IMR-90 (cell line): ENCODE results near the gene SLC2A6. TPM values are rescaled to one million over a fixed set of nuclear protein-coding genes. Genes with fewer than 3 reads are reported as not detected.

Experiments
- ATAC-seq: fragments of 200-7000 bp; cut with Tn5 transposase; 2 replicates; pipeline ENCODE4 v1.9.1; 2020; ENCODE audit warnings: low read depth, mild to moderate bottlenecking, moderate library complexity
- BruUV-seq: library from RNA; stranded (reverse); fragments of 400-500 nt; replicated peaks from 2 replicates; lab custom pipeline; 2021; lab: Mats Ljungman, UMichigan
- CTCF ChIA-PET: fragments of 300-600 bp; formaldehyde crosslinking; extraction: SDS; loops from one replicate; lab custom pipeline; 2021; ENCODE audit warnings: antibody characterized with exemption; lab: Yijun Ruan, JAX
- POLR2A ChIA-PET: fragments of 300-600 bp; sonication (Branson Sonifier 250); formaldehyde crosslinking; loops from one replicate; lab custom pipeline; 2022; ENCODE audit warnings: antibody characterized with exemption; ENCODE audit not compliant: unreplicated experiment; lab: Charles Lee
- DNase-seq: peaks from one replicate; pipeline ENCODE4 v3.0.0; 2013
- H2AFZ ChIP-seq: replicated peaks from 2 replicates; pipeline ENCODE3; 2013; ENCODE audit warnings: low read length, mild to moderate bottlenecking; ENCODE audit not compliant: poor library complexity
- H2AK5ac ChIP-seq: 2 replicates; pipeline ENCODE4 v1.6.1; 2013; ENCODE audit warnings: low read depth, low read length, inconsistent platforms
- H2AK9ac ChIP-seq: replicated peaks from 2 replicates; pipeline ENCODE3; 2013; ENCODE audit warnings: mild to moderate bottlenecking, low read depth, low read length, moderate library complexity; ENCODE audit not compliant: poor library complexity
- H2BK120ac ChIP-seq: 2 replicates; pipeline ENCODE4 v1.6.1; 2013; ENCODE audit warnings: low read depth, low read length, inconsistent platforms
- H2BK15ac ChIP-seq: 3 replicates; pipeline ENCODE4 v1.6.1; 2013; ENCODE audit warnings: low read depth, low read length, inconsistent platforms
- H2BK20ac ChIP-seq: 2 replicates; pipeline ENCODE4 v1.6.1; 2013; ENCODE audit warnings: low read depth, mild to moderate bottlenecking, inconsistent platforms, low read length, moderate library complexity
- H2BK5ac ChIP-seq: 2 replicates; pipeline ENCODE4 v1.6.1; 2013; ENCODE audit warnings: mild to moderate bottlenecking, low read depth, low read length, inconsistent platforms; ENCODE audit not compliant: poor library complexity, severe bottlenecking
- H3K14ac ChIP-seq: replicated peaks from 2 replicates; pipeline ENCODE4 v1.6.1; 2013; ENCODE audit warnings: low read depth, low read length, inconsistent platforms
- H3K18ac ChIP-seq: 2 replicates; pipeline ENCODE4 v1.6.1; 2013; ENCODE audit warnings: low read depth, low read length, control low read depth
- H3K23ac ChIP-seq: 2 replicates; pipeline ENCODE4 v1.6.1; 2013; ENCODE audit warnings: low read depth, low read length, inconsistent platforms
- H3K27ac ChIP-seq: 2 replicates; pipeline ENCODE4 v1.5.1; 2013; ENCODE audit warnings: mild to moderate bottlenecking, control low read depth, low read length; ENCODE audit not compliant: insufficient read depth
- H3K27me3 ChIP-seq: 2 replicates; pipeline ENCODE4 v1.6.1; 2013; ENCODE audit warnings: low read length; ENCODE audit not compliant: control insufficient read depth, insufficient read depth
- H3K36me3 ChIP-seq: 2 replicates; pipeline ENCODE4 v1.6.1; 2013; ENCODE audit warnings: low read length, mixed read lengths; ENCODE audit not compliant: control insufficient read depth, insufficient read depth
- H3K4ac ChIP-seq: 2 replicates; pipeline ENCODE4 v1.6.1; 2013; ENCODE audit warnings: low read depth, low read length, inconsistent platforms
- H3K4me1 ChIP-seq: 2 replicates; pipeline ENCODE4 v1.6.1; 2013; ENCODE audit warnings: low read length, mixed read lengths; ENCODE audit not compliant: control insufficient read depth, insufficient read depth
- H3K4me2 ChIP-seq: 2 replicates; pipeline ENCODE4 v1.6.1; 2013; ENCODE audit warnings: low read depth, mild to moderate bottlenecking, control low read depth, low read length, moderate library complexity
- H3K4me3 ChIP-seq: 2 replicates; pipeline ENCODE4 v1.5.1; 2013; ENCODE audit warnings: low read depth, mild to moderate bottlenecking, control low read depth, low read length, moderate library complexity; ENCODE audit not compliant: insufficient read depth
- H3K56ac ChIP-seq: 2 replicates; pipeline ENCODE4 v1.6.1; 2013; ENCODE audit warnings: low read length, inconsistent platforms; ENCODE audit not compliant: insufficient read depth; ENCODE audit errors: extremely low read depth
- H3K79me1 ChIP-seq, 2 experiments: 2 replicates each; pipeline ENCODE4 v1.6.1; 2013; ENCODE audit warnings: low read length in 2 of 2, inconsistent platforms in 1 of 2, low read depth in 1 of 2
- H3K9ac ChIP-seq: 2 replicates; pipeline ENCODE4 v1.6.1; 2013; ENCODE audit warnings: low read depth, low read length, control low read depth
- H3K9me1 ChIP-seq: 2 replicates; pipeline ENCODE4 v1.6.1; 2013; ENCODE audit warnings: low read length, inconsistent platforms; ENCODE audit not compliant: insufficient read depth
- H3K9me3 ChIP-seq: 2 replicates; pipeline ENCODE4 v1.6.1; 2013; ENCODE audit warnings: low read length; ENCODE audit not compliant: control insufficient read depth, insufficient read depth
- H4K20me1 ChIP-seq: 2 replicates; pipeline ENCODE4 v1.6.1; 2013; ENCODE audit warnings: low read length, inconsistent platforms; ENCODE audit not compliant: insufficient read depth
- H4K5ac ChIP-seq: 2 replicates; pipeline ENCODE4 v1.6.1; 2013; ENCODE audit warnings: mild to moderate bottlenecking, low read depth, low read length, control low read depth
- H4K8ac ChIP-seq, 2 experiments: 2 replicates each; pipeline ENCODE4 v1.6.1; 2013; ENCODE audit warnings: low read depth in 2 of 2, low read length in 2 of 2, control low read depth in 1 of 2, inconsistent platforms in 1 of 2
- H4K91ac ChIP-seq: 2 replicates; pipeline ENCODE4 v1.6.1; 2013; ENCODE audit warnings: low read depth, low read length, inconsistent platforms; ENCODE audit not compliant: insufficient read depth
- BHLHE40 ChIP-seq: fragments of 150-350 bp; IDR thresholded peaks from 2 replicates; pipeline ENCODE4 v1.6.1; 2016; ENCODE audit warnings: mild to moderate bottlenecking, low read depth, low read length
- CEBPB ChIP-seq: IDR thresholded peaks from 2 replicates; pipeline ENCODE4 v1.6.1; 2012; ENCODE audit warnings: low read depth, low read length, improper control_type of control experiment
- CHD1 ChIP-seq: IDR thresholded peaks from 2 replicates; pipeline ENCODE4 v1.6.1; 2012; ENCODE audit warnings: low read depth, low read length, improper control_type of control experiment
- FOS ChIP-seq: fragments of 150-350 bp; IDR thresholded peaks from 2 replicates; pipeline ENCODE4 v1.6.1; 2016; ENCODE audit warnings: low read depth, low read length
- MAFK ChIP-seq: IDR thresholded peaks from 2 replicates; pipeline ENCODE4 v1.6.1; 2012; ENCODE audit warnings: low read depth, low read length, improper control_type of control experiment
- MAZ ChIP-seq: IDR thresholded peaks from 2 replicates; pipeline ENCODE4 v1.6.1; 2012; ENCODE audit warnings: low read depth, mild to moderate bottlenecking, low read length, improper control_type of control experiment, moderate library complexity, borderline replicate concordance
- MXI1 ChIP-seq: IDR thresholded peaks from 2 replicates; pipeline ENCODE4 v1.6.1; 2012; ENCODE audit warnings: low read depth, mild to moderate bottlenecking, low read length, moderate library complexity, borderline replicate concordance
- NFE2L2 ChIP-seq: fragments of 150-350 bp; IDR thresholded peaks from 2 replicates; pipeline ENCODE4 v1.6.1; 2016; ENCODE audit warnings: low read depth, mild to moderate bottlenecking, low read length
- POLR2A ChIP-seq: IDR thresholded peaks from 2 replicates; pipeline ENCODE4 v1.6.1; 2012; ENCODE audit warnings: mild to moderate bottlenecking, low read depth, low read length
- RAD21 ChIP-seq: IDR thresholded peaks from 2 replicates; pipeline ENCODE4 v1.6.1; 2012; ENCODE audit warnings: low read length, improper control_type of control experiment
- RCOR1 ChIP-seq: IDR thresholded peaks from 2 replicates; pipeline ENCODE4 v1.6.1; 2012; ENCODE audit warnings: mild to moderate bottlenecking, low read length, improper control_type of control experiment; ENCODE audit not compliant: insufficient replicate concordance
- RFX5 ChIP-seq: IDR thresholded peaks from 2 replicates; pipeline ENCODE4 v1.8.0; 2012; ENCODE audit warnings: low read depth, mild to moderate bottlenecking, low read length, moderate library complexity
- SMC3 ChIP-seq: fragments of 150-350 bp; IDR thresholded peaks from 2 replicates; pipeline ENCODE4 v1.6.1; 2016; ENCODE audit warnings: low read depth, mild to moderate bottlenecking, antibody characterized with exemption, low read length, moderate library complexity
- WGBS, 2 experiments: methylation state at CpG; one replicate each; pipeline versions ENCODE4 v1.1.5 to v1.1.7; 2013; ENCODE audit warnings: missing lambda C conversion rate in 2 of 2; ENCODE audit not compliant: insufficient read length in 1 of 2; ENCODE audit errors: extremely low coverage in 2 of 2; 5-methylcytosine and 5-hydroxymethylcytosine counted together
- dilution Hi-C: fragments of 300-500 bp; cut with HindIII; formaldehyde crosslinking; loops from one replicate; pipeline ENCODE4 v1.14.3; 2018; ENCODE audit warnings: low sequenced_read_pairs; ENCODE audit not compliant: unreplicated experiment
- in situ Hi-C: fragments of 300-500 bp; cut with MboI; formaldehyde crosslinking; loops from 3 replicates; pipeline ENCODE4 v1.14.3; 2019; ENCODE audit warnings: low sequenced_read_pairs, inconsistent platforms, mixed read lengths
- intact Hi-C: fragments of 100-400 bp; cut with micrococcal nuclease; formaldehyde crosslinking; loops from 2 replicates; pipeline ENCODE4 v1.10.0; 2022
- polyA plus RNA-seq, 3 experiments: library from polyadenylated mRNA; depleted of rRNA; stranded (reverse); fragments of >200 nt; gene quantifications; 2 replicates each; pipeline ENCODE4 v1.2.3, GENCODE V29; 2012; ENCODE audit warnings: low replicate concordance in 1 of 3
- total RNA-seq: library from RNA; depleted of rRNA; stranded (reverse); fragments of >200 nt; gene quantifications from 2 replicates; pipeline ENCODE4 v1.2.3, GENCODE V29; 2012
- TF ChIP-seq, protein P1 (sequence below): fragments of 150-350 bp; IDR thresholded peaks from 2 replicates; pipeline ENCODE4 v1.6.1; 2017; ENCODE audit warnings: mild to moderate bottlenecking, antibody characterized with exemption, low read length, low read depth
- TF ChIP-seq, protein P2 (sequence below): conservative IDR thresholded peaks from 2 replicates; pipeline ENCODE4 v1.5.1; 2012; ENCODE audit warnings: mild to moderate bottlenecking, low read depth, low read length, improper control_type of control experiment
- TF ChIP-seq, protein P3 (sequence below): fragments of 150-350 bp; IDR thresholded peaks from 2 replicates; pipeline ENCODE4 v1.6.1; 2016; ENCODE audit warnings: low read depth, mild to moderate bottlenecking, low read length, moderate library complexity, borderline replicate concordance

The SLC2A6 gene
- total and polyA plus RNA-seq, 2 of the 4 experiments (the other 2 are of a cell fraction), result 2.9 to 8.5 TPM

DNA sequence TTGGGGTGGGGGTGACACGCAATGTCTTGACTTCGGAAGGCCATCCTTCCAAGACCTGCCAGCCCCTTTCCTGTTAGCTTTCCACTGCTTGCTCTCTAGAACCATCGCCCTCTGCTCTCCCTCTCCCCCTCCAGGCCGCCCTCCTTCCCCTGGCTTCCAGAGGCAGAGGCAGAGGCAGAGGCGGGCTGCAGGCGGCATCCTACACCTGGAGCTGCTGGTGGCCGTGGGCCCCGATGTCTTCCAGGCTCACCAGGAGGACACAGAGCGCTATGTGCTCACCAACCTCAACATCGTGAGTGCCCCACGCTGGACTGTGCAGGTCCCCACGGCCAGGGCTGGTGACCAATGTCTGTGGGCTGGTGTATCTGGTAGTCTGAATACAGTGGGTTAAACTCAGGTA is 54.7 kb downstream of the SLC2A6 start:
- H3K36me3 ChIP-seq, result peaks cover 4% of the 10 kb centered on the region; the same call in 1 of the 2 replicates
- POLR2A ChIA-PET, result no interaction called here
- in situ Hi-C loops, result no loop called here

More for the DNA sequence above, 54.7 kb downstream of the SLC2A6 start:
- no peak overlapping the region for H2BK15ac ChIP-seq
- H3K18ac ChIP-seq, result no peak overlapping the region
- H3K4me1 ChIP-seq, result peaks cover 8% of the 10 kb centered on the region; the same call in 1 of the 2 replicates
- H3K23ac ChIP-seq, result no peak overlapping the region
- H4K91ac ChIP-seq, result no peak overlapping the region
- no peak overlapping the region for H2BK120ac ChIP-seq
- H3K4ac ChIP-seq, result no peak overlapping the region
- H4K20me1 ChIP-seq, result peaks cover 8% of the 10 kb centered on the region; the same call in 1 of the 2 replicates
- no peak overlapping the region for H2BK20ac ChIP-seq
- intact Hi-C loops, result loop anchor here (5.0 kb wide), 1 partner anchor 33 kb away; the partner anchor contains the start of gene CACFD1
- dilution Hi-C loops, result no loop called here
- CTCF ChIA-PET, result no interaction called here
- peaks cover 13% of the 10 kb centered on the region; the same call in 1 of the 2 replicates for H3K27me3 ChIP-seq
- H3K27ac ChIP-seq, result no peak overlapping the region
- H3K14ac ChIP-seq, result no peak overlapping the region
- H3K4me3 ChIP-seq, result no peak overlapping the region
- 100% methylated on average over 1 of the region's 12 CpGs; no CpG with 5 or more reads in 1 of the 2 experiments for WGBS, 2 experiments
- TF ChIP-seq RFX5, result no peak
- TF ChIP-seq, protein P1, sequence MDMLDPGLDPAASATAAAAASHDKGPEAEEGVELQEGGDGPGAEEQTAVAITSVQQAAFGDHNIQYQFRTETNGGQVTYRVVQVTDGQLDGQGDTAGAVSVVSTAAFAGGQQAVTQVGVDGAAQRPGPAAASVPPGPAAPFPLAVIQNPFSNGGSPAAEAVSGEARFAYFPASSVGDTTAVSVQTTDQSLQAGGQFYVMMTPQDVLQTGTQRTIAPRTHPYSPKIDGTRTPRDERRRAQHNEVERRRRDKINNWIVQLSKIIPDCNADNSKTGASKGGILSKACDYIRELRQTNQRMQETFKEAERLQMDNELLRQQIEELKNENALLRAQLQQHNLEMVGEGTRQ, result no peak
- TF ChIP-seq, protein P2, sequence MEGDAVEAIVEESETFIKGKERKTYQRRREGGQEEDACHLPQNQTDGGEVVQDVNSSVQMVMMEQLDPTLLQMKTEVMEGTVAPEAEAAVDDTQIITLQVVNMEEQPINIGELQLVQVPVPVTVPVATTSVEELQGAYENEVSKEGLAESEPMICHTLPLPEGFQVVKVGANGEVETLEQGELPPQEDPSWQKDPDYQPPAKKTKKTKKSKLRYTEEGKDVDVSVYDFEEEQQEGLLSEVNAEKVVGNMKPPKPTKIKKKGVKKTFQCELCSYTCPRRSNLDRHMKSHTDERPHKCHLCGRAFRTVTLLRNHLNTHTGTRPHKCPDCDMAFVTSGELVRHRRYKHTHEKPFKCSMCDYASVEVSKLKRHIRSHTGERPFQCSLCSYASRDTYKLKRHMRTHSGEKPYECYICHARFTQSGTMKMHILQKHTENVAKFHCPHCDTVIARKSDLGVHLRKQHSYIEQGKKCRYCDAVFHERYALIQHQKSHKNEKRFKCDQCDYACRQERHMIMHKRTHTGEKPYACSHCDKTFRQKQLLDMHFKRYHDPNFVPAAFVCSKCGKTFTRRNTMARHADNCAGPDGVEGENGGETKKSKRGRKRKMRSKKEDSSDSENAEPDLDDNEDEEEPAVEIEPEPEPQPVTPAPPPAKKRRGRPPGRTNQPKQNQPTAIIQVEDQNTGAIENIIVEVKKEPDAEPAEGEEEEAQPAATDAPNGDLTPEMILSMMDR, result no peak
- TF ChIP-seq, protein P3, sequence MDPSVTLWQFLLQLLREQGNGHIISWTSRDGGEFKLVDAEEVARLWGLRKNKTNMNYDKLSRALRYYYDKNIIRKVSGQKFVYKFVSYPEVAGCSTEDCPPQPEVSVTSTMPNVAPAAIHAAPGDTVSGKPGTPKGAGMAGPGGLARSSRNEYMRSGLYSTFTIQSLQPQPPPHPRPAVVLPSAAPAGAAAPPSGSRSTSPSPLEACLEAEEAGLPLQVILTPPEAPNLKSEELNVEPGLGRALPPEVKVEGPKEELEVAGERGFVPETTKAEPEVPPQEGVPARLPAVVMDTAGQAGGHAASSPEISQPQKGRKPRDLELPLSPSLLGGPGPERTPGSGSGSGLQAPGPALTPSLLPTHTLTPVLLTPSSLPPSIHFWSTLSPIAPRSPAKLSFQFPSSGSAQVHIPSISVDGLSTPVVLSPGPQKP, result no peak
- TF ChIP-seq NFE2L2, result no peak
- TF ChIP-seq POLR2A, result no peak
- no peak for TF ChIP-seq SMC3
- no peak for TF ChIP-seq MAZ
- no peak for TF ChIP-seq CEBPB
- no peak for TF ChIP-seq FOS
- no peak for TF ChIP-seq MXI1
- TF ChIP-seq RAD21, result no peak
- no peak for TF ChIP-seq RCOR1
- TF ChIP-seq BHLHE40, result no peak
- no peak for TF ChIP-seq MAFK
- no peak for TF ChIP-seq CHD1
- no peak for DNase-seq
- no peaks in the 10 kb centered on the region for H3K9me3 ChIP-seq
- H2AFZ ChIP-seq, result no peak overlapping the region
- H4K5ac ChIP-seq, result no peak overlapping the region
- no peak for ATAC-seq
- H3K9me1 ChIP-seq, result peaks cover 14% of the 10 kb centered on the region
- H3K79me1 ChIP-seq, result no peaks in the 10 kb centered on the region
- no peak overlapping the region for H3K4me2 ChIP-seq
- H4K8ac ChIP-seq, result no peak overlapping the region
- no TSS peak for BruUV-seq
- H3K9ac ChIP-seq, result no peak overlapping the region
- H2AK5ac ChIP-seq, result no peak overlapping the region
- peak overlapping the region; percentile 76 for H2AK9ac ChIP-seq
- no peak overlapping the region for H2BK5ac ChIP-seq
- H3K56ac ChIP-seq, result no peak overlapping the region
